Heart right ventricle (tissue), 16 donors: ENCODE results near the gene IQSEC1. TPM values are rescaled to one million over a fixed set of nuclear protein-coding genes. Genes with fewer than 3 reads are reported as not detected.

ENCODE experiments used
- ATAC-seq, 8 donors: fragments of 200-7000 bp; cut with Tn5 transposase; one replicate each; pipeline ENCODE4 v1.9.1; 2020; ENCODE audit warnings: mild to moderate bottlenecking in 8 of 8, moderate library complexity in 8 of 8, moderate number of reproducible peaks in 1 of 8
- DNase-seq, 2 donors: peaks; one replicate each; pipeline ENCODE4 v3.0.0-alpha.2; 2020
- H3K27ac ChIP-seq, 10 donors: fragments of 200-600 bp; sonication (generic) in 2 of 10; one replicate each; pipeline versions ENCODE4 v1.5.0 to v1.8.0; 2020 to 2022; ENCODE audit warnings: mild to moderate bottlenecking in 3 of 10
- H3K27me3 ChIP-seq, 7 donors: fragments of 200-600 bp; one replicate each; pipeline ENCODE4 v1.8.0; 2021 to 2022; ENCODE audit warnings: mild to moderate bottlenecking in 2 of 7
- H3K36me3 ChIP-seq, 9 donors: fragments of 200-600 bp; sonication (generic) in 1 of 9; one replicate each; pipeline versions ENCODE4 v1.5.0 to v1.8.0; 2020 to 2022; ENCODE audit warnings: mild to moderate bottlenecking in 2 of 9
- H3K4me1 ChIP-seq, 9 donors: fragments of 200-600 bp; sonication (generic) in 1 of 9; one replicate each; pipeline versions ENCODE4 v1.5.0 to v1.8.0; 2020 to 2022; ENCODE audit warnings: mild to moderate bottlenecking in 4 of 9
- H3K4me3 ChIP-seq, 10 donors: fragments of 200-600 bp; sonication (generic) in 2 of 10; one replicate each; pipeline versions ENCODE4 v1.5.0 to v1.8.0; 2020 to 2022; ENCODE audit warnings: mild to moderate bottlenecking in 7 of 10, moderate library complexity in 2 of 10
- H3K9me3 ChIP-seq, 11 donors: fragments of 200-600 bp in 10 of 11; sonication (generic) in 2 of 11; one replicate each; pipeline versions ENCODE4 v1.5.0 to v1.8.0; 2013 to 2022; ENCODE audit warnings: mild to moderate bottlenecking in 2 of 11, control low read depth in 1 of 11, moderate library complexity in 1 of 11
- CTCF ChIP-seq, 9 donors: fragments of 200-600 bp; sonication (generic) in 2 of 9; IDR thresholded peaks; one replicate each; pipeline versions ENCODE4 v1.5.0 to v1.8.0; 2021 to 2022; ENCODE audit warnings: antibody characterized with exemption in 9 of 9, mild to moderate bottlenecking in 5 of 9, moderate library complexity in 1 of 9
- WGBS, 2 donors: extraction: QIAGEN DNeasy Blood & Tissue Kit; methylation state at CpG; one replicate each; pipeline ENCODE4 v1.1.7; 2013; ENCODE audit warnings: inconsistent platforms in 1 of 2; 5-methylcytosine and 5-hydroxymethylcytosine counted together
- intact Hi-C, 10 donors: fragments of 100-400 bp; cut with DNase I; formaldehyde crosslinking; loops; one replicate each; pipeline versions ENCODE4 v1.11.1 to v1.14.2; 2022
- polyA plus RNA-seq, 2 donors: library from polyadenylated mRNA; stranded (reverse); fragments of 200-250 nt; gene quantifications; one replicate each; pipeline ENCODE4 v1.2.3, GENCODE V29; 2013
- total RNA-seq, 10 donors: library from RNA; stranded (reverse); fragmentation: NEBNext Ultra II Directional in 3 of 10; extraction: Animal tissue kit (Norgen Biotek cat#: 25700) in 3 of 10; gene quantifications; one replicate each; pipeline versions ENCODE4 v1.2.1 to v1.2.4, GENCODE V29; 2021 to 2023
- donor health status: Arrhythmogenic right ventricular cardiomyopathy.
- donor health status: ischemic (EF 13 %, LVEDD 7.1; RV severe dilation, severe dysfunction).
- donor health status: healthy with polysubstance abuse.
- donor health status: DM: no; HTN: yes; CAD: no.
- donor health status: DM: no; HTN: no; CAD: no.
- donor health status: ischemic (EF 25% LVEDD 6.9; RV normal size, moderate dysfunction).
- donor health status: ischemic (EF 25% LVEDD 5.7; RV mildly dilated, moderate dysfunction).
- donor health status: healthy.
- donor health status: DM: yes; HTN: yes; CAD: no.
- donor health status: Ischemic cardiomyopathy.
- donor health status: ischemic (EF 35%, LVEDD 5.7; RV mildly dilated, moderate dysfunction).
- donor health status: nonischemic (EF 11% LVEDD 7.7; RV severe dilation, severe dysfunction).
- donor health status: DM: yes; HTN: yes; CAD: no.
- donor health status: PGD.
- donor health status: ischemic (EF 29% LVEDD 5.4; RV normal size, mild dysfunction).
- donor health status: nonischemic (EF 23%, LVEDD 6.1; RV moderate dilation, normal function).

IQSEC1 gene
- total and polyA plus RNA-seq, 12 donors = 13.1 to 73.9 (median 60.4) TPM

- no peak overlapping the region for H3K4me3 ChIP-seq
- H3K36me3 ChIP-seq = no peaks in the 10 kb centered on the region
- peak; percentile 53 to 78 (median 70) for ATAC-seq
- TF ChIP-seq CTCF (IDR thresholded peaks at IDR 0.05) = no peak
- peaks cover 0 to 6% (median 0%) of the 10 kb centered on the region in 7 donors for H3K27me3 ChIP-seq
- 44 to 47% methylated on average over 23 of the region's 23 CpGs for WGBS, 2 donors
- H3K4me1 ChIP-seq = peaks cover 29 to 58% (median 48%) of the 10 kb centered on the region in 9 donors
- H3K9me3 ChIP-seq = no peaks in the 10 kb centered on the region
- H3K27ac ChIP-seq = peak overlapping the region in 9 of 10 donors; percentile 25 to 83 (median 49)
- intact Hi-C loops = no loop called here
- peak; percentile 54 to 59 for DNase-seq
Observed at GRCh38 chr3:13081603-13082360, 8.6 kb upstream of the IQSEC1 start.

- Histone ChIP-seq H3K9me3 (no peaks in the 10 kb centered on the region), H3K36me3 (no peaks in the 10 kb centered on the region), H3K4me1 (peaks cover 29 to 62% (median 48%) of the 10 kb centered on the region in 9 donors), H3K27me3 (peaks cover 0 to 6% (median 0%) of the 10 kb centered on the region in 7 donors), H3K27ac (peak overlapping the region in 6 of 10 donors; percentile 25 to 83 (median 54)), H3K4me3 (no peak overlapping the region)
- DNase-seq (peak; percentile 65 to 77), ATAC-seq (peak in 7 of 8 donors; percentile 14 to 74 (median 59))
- 39 to 51% methylated on average over 8 of the region's 8 CpGs for WGBS, 2 donors
- no peak for TF ChIP-seq CTCF (IDR thresholded peaks at IDR 0.05)
- intact Hi-C loops = no loop called here
Observed at GRCh38 chr3:13080591-13080990, 7.4 kb upstream of the IQSEC1 start.

- 72 to 80% methylated on average over 3 of the region's 3 CpGs for WGBS, 2 donors
- Histone ChIP-seq H3K4me3 (no peak overlapping the region), H3K27ac (peak overlapping the region in 4 of 10 donors; percentile 25 to 83 (median 72))
Observed at GRCh38 chr3:13080026-13080425, 6.8 kb upstream of the IQSEC1 start.

GRCh38 chr3:13079510-13079909 is 6.3 kb upstream of the IQSEC1 start:
- no peak for ATAC-seq
- Histone ChIP-seq H3K9me3 (no peaks in the 10 kb centered on the region), H3K4me3 (no peak overlapping the region), H3K4me1 (peaks cover 29 to 62% (median 49%) of the 10 kb centered on the region in 9 donors), H3K27me3 (peaks cover 0 to 10% (median 0%) of the 10 kb centered on the region in 7 donors), H3K27ac (no peak overlapping the region), H3K36me3 (no peaks in the 10 kb centered on the region)
- no peak for DNase-seq
- WGBS, 2 donors = 91 to 92% methylated on average over 7 of the region's 7 CpGs
- intact Hi-C loops = no loop called here
- no peak for TF ChIP-seq CTCF (IDR thresholded peaks at IDR 0.05)

More at GRCh38 chr3:13080026-13080425, 6.8 kb upstream of the IQSEC1 start:
- no peaks in the 10 kb centered on the region for H3K9me3 ChIP-seq
- DNase-seq (no peak), ATAC-seq (no peak)
- H3K36me3 ChIP-seq = no peaks in the 10 kb centered on the region
- H3K4me1 ChIP-seq = peaks cover 29 to 62% (median 48%) of the 10 kb centered on the region in 9 donors
- no peak for TF ChIP-seq CTCF (IDR thresholded peaks at IDR 0.05)
- H3K27me3 ChIP-seq = peaks cover 0 to 6% (median 0%) of the 10 kb centered on the region in 7 donors
- intact Hi-C loops = no loop called here
